NCI-H2107 (cell line): ENCODE measurements around the gene FIZ1.
A peak's percentile ranks its signal among the peaks of the same experiment; 100 is the strongest.

ENCODE experiments used
- DNase-seq: peaks from one replicate; lab custom pipeline; 2025; lab: John Stamatoyannopoulos, UW

FIZ1 gene

DNA sequence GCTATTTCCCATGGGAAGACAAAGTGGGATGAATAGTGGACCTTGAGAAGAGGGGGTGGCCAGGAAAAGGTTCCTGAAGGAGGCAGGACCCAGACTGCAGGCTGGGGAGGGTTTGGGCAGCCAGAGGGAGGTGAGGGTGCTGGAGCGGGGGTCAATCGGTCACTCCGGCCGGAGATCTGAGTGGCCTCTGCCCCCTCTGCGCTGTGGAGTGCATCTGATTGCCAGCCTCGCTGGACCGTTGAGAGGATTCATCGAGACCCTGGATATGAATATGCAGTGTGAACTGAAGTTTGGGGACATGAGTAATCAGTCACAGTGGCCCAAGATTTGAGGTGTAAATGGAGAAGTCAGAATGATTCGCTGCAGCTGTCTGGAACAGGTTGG lies 36.0 kb upstream of the FIZ1 start:
- DNase-seq: no peak

DNA sequence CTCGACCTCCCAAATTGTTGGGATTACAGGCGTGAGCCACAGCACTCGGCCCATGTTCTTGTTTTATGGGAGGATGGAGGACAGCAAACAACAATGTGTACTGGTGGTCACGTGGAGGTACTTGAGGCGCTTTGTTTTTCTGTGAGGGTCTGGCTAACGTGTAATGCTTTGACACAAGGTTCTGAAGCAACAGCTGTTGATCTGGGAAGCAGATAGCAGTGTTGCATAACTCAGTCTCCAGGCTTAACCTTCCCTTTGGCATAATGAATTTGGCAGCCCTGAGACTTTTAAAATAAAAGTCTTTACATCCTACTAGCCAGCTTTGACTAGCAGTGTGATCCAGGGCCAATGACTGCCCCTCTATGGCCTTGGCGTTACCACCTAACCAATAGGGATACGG lies 34.5 kb upstream of the FIZ1 start:
- DNase-seq: no peak

DNA sequence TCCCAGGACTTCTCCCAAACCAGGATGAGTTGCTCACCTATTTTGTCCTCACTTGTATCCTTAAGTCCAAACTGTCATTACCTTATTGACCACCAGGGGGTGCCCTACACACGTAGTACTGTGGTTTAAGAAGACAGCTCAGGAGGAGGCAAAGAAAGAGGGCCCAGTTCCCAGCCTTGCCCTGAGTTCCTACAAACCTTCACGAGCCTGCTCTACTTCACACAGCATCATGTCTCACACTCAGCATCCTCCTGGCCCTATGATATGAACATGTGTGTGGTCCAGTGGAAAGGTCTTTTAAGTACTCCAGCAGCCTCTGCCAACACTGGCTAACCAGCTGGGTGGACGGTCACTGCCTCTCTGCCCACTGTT lies 33.1 kb upstream of the FIZ1 start:
- DNase-seq: peak; percentile 92

DNA sequence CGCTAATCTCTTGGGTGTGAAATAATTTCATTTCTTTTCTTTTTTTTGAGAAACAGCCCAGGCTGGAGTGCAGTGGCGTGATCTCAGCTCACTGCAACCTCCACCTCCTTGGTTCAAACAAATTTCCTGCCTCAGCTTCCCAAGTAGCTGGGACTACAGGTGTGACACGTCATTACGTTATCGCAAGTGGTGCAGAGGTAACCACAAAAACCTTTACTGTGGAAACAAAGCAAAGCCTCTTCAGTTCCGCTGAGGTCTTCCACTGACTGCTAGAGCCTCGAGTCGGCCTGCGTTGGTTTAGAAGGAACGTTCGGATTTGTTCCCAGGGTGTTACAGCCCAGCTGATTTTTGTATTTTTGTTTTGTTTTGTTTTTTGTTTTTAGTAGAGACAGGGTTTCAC lies 27.0 kb upstream of the FIZ1 start:
- DNase-seq: no peak

GRCh38 chr19:55625004-55625326 lies 25.6 kb upstream of the FIZ1 start:
- no peak for DNase-seq

- DNase-seq: peak; percentile 88
Measured at GRCh38 chr19:55624109-55625003, 25.0 kb upstream of the FIZ1 start, which contains the start of gene ZNF784. Gene ZNF784 (minus strand): TSS chr19:55624566. CDS start chr19:55624561, 5 bp downstream.

GRCh38 chr19:55623561-55623960 lies 24.2 kb upstream of the FIZ1 start:
- no peak for DNase-seq

DNA sequence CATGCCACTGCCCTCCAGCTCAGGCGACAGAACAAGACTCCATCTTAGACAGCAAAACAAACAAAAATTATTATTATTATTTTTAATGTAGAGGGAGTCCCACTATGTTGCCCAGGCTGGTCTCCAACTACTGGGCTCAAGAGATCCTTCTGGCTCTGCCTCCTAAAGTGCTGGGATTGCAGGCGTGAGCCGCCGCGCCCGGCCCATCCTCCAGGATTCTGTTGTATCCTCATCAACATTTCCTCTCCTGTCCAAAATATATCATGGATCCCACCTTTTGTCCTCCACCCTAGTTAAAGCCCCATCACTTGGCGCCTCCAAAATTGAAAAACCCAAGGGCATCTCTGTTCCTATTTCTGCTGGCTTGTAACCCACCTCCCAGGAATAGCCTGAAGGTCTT lies 23.8 kb upstream of the FIZ1 start:
- no peak for DNase-seq

DNA sequence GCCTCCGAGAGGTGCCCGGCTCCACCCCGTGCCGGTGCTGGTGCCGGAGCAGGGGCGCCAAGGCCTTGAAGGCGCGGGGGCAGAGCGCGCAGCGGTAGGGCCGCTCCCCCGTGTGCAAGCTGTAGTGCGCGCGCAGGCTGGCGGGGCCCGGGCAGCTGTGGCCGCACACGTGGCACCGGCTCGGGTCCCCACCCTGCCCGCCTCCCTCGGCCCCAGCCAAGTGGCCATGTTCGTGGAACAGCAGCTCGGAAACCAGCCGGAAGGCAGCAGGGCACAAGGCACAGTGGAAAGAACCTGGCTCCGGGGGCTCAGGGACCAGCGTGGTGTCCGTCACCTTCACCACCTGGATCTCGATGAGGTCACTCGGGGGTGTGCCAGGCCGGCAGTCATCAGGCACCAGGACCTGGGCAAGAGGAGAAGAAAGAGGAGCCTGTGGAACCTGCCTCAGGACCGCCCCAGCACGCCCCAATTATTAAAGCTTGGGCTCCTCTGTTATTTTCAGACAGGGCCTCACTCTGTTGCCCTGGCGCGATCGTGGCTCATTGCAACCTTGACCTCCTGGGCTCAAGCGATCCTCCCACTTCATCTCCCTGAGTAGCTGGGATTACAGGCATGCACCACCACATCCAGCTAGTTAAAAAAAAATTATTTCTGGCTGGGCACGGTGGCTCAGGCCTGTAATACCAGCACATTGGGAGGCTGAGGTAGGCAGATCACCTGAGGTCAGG lies 23.1 kb upstream of the FIZ1 start:
- no peak for DNase-seq

DNA sequence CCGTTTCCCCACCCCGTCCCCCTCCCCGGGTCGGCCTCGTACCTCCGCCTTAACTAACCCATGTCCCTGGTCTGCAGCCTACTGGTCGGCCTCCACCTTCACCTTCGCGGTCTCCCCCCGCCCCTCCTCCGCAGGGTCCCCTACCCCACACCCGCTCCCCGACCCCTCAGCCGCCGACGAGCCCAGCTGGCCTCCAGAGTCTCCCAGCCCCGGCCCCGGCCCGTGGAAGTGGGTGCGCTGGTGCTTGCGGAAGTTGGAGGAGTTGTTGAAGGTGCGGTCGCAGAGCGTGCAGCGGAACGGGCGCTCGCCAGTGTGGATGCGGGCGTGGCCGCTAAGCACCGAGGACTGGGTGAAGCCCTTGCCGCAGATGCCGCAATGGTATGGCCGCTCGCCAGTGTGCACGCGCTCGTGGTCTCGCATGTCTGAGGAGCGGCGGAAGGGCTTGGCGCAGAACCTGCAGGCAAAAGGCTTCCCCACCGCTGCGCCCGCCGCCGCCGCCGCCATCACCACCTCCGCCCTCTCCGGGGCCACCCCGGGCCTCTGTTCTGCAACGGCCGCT lies 22.4 kb upstream of the FIZ1 start:
- DNase-seq: no peak

DNA sequence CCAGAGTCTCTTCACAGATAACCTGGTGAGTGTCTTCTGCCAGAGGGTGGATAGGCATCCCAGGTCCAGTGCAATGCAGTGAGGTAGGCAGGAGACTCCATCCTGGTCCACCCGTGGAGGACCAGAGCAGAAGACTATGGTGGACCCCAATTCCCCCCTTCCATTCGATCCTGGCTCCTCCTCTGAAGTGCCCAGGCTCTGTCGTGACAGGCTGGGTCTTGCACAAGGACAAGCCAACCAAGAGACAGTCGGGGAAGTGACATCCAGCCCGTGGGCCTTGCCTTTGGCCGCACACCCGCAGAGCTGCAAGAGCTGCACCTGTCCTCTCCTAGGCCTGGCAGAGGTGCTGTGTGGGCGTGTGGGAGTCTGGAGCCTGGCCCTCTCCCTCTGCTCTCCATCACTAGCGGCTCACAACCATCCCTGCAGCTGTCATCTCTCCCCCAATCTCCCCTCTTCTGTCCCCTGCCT lies 21.9 kb upstream of the FIZ1 start:
- no peak for DNase-seq

- DNase-seq: no peak
Measured at GRCh38 chr19:55620410-55621204, 21.3 kb upstream of the FIZ1 start.

GRCh38 chr19:55619286-55619685 lies 20.0 kb upstream of the FIZ1 start:
- no peak for DNase-seq

DNA sequence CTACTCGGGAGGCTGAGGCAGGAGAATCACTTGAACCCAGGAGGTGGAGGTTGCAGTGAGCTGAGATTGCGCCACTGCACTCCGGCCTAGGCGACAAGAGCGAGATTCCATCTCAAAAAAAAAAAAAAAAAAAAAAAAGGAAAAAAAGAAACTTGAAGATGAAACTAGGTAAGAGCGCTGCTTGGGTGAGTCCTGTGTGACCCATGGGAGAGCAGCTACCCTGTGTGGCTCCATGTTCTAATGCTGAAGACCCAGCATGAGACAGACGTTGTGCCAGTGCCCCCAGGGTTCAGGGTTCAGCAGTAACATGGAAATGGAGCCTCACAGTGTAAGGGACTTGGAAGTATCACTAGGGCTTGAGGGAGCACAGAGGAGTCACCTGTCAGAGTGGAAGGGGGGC lies 19.1 kb upstream of the FIZ1 start:
- no peak for DNase-seq

GRCh38 chr19:55617426-55617825 lies 18.1 kb upstream of the FIZ1 start:
- no peak for DNase-seq

GRCh38 chr19:55616395-55616875 lies 17.1 kb upstream of the FIZ1 start:
- no peak for DNase-seq

DNA sequence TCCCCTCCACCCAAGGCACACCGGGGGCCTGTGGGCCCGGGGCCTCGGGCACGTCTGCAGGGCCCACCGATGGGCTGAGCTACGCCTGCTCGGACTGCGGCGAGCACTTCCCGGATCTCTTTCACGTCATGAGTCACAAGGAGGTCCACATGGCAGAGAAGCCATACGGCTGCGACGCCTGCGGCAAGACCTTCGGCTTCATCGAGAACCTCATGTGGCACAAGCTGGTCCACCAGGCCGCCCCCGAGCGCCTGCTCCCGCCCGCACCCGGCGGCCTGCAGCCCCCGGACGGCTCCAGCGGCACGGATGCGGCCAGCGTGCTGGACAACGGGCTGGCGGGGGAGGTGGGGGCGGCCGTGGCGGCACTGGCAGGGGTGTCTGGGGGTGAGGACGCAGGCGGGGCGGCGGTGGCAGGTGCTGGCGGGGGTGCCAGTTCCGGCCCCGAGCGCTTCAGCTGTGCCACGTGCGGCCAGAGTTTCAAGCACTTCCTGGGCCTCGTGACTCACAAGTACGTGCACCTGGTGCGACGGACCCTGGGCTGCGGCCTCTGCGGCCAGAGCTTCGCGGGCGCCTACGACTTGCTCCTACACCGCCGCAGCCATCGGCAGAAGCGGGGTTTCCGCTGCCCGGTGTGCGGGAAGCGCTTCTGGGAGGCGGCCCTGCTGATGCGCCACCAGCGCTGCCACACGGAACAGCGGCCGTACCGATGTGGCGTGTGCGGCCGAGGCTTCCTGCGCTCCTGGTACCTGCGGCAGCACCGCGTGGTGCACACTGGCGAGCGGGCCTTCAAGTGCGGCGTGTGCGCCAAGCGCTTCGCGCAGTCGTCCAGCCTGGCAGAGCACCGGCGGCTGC lies 16.5 kb upstream of the FIZ1 start:
- DNase-seq: no peak

DNA sequence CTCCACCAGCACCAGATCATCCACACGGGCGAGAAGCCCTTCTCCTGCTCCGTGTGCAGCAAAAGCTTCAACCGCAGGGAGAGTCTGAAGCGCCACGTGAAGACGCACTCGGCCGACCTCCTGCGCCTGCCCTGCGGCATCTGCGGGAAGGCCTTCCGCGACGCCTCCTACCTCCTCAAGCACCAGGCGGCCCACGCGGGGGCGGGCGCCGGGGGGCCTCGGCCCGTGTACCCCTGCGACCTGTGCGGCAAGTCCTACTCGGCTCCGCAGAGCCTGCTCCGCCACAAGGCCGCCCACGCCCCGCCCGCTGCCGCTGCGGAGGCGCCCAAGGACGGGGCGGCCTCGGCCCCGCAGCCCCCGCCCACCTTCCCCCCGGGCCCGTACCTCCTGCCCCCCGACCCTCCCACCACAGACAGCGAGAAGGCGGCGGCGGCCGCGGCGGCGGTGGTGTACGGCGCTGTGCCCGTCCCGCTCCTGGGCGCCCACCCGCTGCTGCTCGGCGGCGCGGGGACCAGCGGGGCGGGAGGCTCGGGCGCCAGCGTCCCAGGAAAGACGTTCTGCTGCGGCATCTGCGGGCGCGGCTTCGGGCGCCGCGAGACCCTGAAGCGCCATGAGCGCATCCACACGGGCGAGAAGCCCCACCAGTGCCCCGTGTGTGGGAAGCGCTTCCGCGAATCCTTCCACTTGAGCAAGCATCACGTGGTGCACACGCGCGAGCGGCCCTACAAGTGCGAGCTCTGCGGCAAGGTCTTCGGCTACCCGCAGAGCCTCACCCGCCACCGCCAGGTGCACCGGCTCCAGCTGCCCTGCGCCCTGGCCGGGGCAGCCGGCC lies 15.6 kb upstream of the FIZ1 start:
- no peak for DNase-seq

DNA sequence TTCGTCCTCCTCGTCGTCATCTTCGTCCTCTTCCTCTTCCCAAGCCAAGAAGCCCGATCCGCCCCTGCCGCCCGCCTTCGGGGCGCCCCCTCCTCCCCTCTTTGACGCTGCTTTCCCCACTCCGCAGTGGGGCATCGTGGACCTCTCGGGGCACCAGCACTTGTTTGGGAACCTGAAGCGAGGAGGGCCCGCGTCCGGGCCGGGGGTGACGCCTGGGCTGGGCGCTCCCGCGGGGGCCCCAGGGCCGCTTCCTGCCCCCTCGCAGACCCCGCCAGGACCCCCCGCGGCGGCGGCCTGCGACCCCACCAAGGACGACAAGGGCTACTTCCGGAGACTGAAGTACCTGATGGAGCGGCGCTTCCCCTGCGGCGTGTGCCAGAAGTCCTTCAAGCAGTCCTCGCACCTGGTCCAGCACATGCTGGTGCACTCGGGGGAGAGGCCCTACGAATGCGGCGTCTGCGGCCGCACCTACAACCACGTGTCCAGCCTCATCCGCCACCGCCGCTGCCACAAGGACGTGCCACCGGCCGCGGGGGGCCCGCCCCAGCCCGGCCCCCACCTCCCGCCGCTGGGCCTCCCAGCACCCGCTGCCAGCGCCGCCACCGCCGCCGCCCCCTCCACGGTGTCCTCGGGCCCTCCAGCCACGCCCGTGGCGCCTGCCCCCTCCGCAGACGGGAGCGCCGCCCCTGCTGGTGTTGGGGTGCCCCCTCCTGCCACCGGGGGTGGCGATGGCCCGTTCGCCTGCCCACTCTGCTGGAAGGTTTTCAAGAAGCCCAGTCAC lies 14.8 kb upstream of the FIZ1 start:
- DNase-seq: no peak
